ENCODE measurements around the gene PCMTD2.

The PCMTD2 gene

GRCh38 chr20:64261138-64261537 is 5.6 kb downstream of the PCMTD2 start:
- DNase-seq (ENCODE audit: low read depth): no peak
- no peak for TF ChIP-seq CTCF (IDR thresholded peaks at IDR 0.05; ENCODE audit: low read depth, low read length, missing control alignments)
- no peak overlapping the region for H3K4me3 ChIP-seq (ENCODE audit: low read depth, low read length)
- in situ Hi-C loops (cut with HindIII; ENCODE audit: low sequenced_read_pairs): no loop called here

DNA sequence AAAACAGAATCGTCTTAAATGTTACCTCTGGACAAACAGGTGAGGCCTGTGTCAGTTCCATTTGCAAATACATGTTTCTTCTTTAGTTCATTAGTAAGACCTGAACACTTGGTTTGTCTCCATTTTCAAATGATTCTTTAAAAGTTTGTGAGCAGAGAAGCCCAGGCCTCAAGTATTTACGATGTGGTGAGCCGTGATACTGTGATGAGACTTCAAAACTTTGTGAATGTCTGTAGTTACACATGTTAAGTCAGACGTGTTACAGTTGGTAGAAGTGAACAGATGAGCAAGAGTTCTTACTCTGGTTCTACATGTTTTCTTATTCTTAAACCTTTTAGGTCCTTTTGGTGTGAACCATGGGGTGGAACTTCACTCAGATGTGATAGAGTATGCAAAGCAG is 8.5 kb downstream of the PCMTD2 start:
- no peak for TF ChIP-seq CTCF (IDR thresholded peaks at IDR 0.05; ENCODE audit: low read depth, low read length, missing control alignments)
- in situ Hi-C loops (cut with HindIII; ENCODE audit: low sequenced_read_pairs): no loop called here
- H3K4me3 ChIP-seq (ENCODE audit: low read depth, low read length): no peak overlapping the region
- no peak for DNase-seq (ENCODE audit: low read depth)

GRCh38 chr20:64265201-64265600 is 9.7 kb downstream of the PCMTD2 start:
- H3K4me3 ChIP-seq (ENCODE audit: low read depth, low read length): no peak overlapping the region
- no peak for TF ChIP-seq CTCF (IDR thresholded peaks at IDR 0.05; ENCODE audit: low read depth, low read length, missing control alignments)
- DNase-seq (ENCODE audit: low read depth): no peak
- in situ Hi-C loops (cut with HindIII; ENCODE audit: low sequenced_read_pairs): no loop called here

DNA sequence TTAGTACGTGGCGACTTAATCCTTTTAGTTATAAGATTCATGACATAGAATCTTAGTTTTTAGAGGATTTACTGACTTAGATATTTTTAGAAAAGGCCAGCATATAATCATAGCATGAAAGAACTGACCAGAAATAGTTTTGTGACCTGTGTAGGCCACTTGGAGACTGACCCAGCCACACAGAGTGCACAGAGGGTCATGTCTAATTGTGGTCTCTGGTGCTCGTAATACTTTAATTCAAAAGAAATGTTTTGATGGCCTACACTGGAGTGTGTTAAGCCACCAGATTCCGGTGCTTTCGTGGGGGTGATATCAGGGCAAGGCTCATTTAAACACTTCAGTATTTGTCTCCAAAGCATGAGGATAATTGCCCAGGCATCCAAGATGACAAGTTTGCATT is 11.4 kb downstream of the PCMTD2 start:
- in situ Hi-C loops (cut with HindIII; ENCODE audit: low sequenced_read_pairs): no loop called here
- no peak for DNase-seq (ENCODE audit: low read depth)
- TF ChIP-seq CTCF (IDR thresholded peaks at IDR 0.05; ENCODE audit: low read depth, low read length, missing control alignments): no peak
- H3K4me3 ChIP-seq (ENCODE audit: low read depth, low read length): no peak overlapping the region

- TF ChIP-seq CTCF (IDR thresholded peaks at IDR 0.05; ENCODE audit: low read depth, low read length, missing control alignments): no peak
- in situ Hi-C loops (cut with HindIII; ENCODE audit: low sequenced_read_pairs): no loop called here
- DNase-seq (ENCODE audit: low read depth): no peak
- H3K4me3 ChIP-seq (ENCODE audit: low read depth, low read length): no peak overlapping the region
Measured at GRCh38 chr20:64268174-64268573, 12.6 kb downstream of the PCMTD2 start.

- no peak for TF ChIP-seq CTCF (IDR thresholded peaks at IDR 0.05; ENCODE audit: low read depth, low read length, missing control alignments)
- DNase-seq (ENCODE audit: low read depth): no peak
- no peak overlapping the region for H3K4me3 ChIP-seq (ENCODE audit: low read depth, low read length)
- in situ Hi-C loops (cut with HindIII; ENCODE audit: low sequenced_read_pairs): no loop called here
Measured at GRCh38 chr20:64269604-64270411, 14.3 kb downstream of the PCMTD2 start.
